ENCODE measurements around the gene CCNF. TPM values are rescaled to one million over a fixed set of nuclear protein-coding genes. Genes with fewer than 3 reads are reported as not detected.

The CCNF gene
- polyA plus RNA-seq, 3 donors = 0.34 to 0.97 (median 0.68) TPM

DNA sequence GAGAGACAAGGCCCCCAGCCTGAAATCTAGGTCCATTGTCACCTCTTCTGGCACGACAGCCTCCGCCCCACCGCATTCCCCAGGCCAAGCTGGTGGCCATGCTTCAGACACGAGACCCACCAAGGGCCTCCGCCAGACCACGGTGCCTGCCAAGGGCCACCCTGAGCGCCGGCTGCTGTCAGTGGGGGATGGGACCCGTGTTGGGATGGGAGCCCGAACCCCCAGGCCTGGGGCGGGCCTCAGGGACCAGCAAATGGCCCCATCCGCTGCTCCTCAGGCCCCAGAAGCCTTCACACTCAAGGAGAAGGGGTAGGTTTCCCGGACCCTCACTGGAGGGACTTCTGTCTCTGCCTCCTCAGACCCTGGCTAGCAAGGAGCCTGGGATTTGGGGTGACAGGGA is 31.7 kb downstream of the CCNF start:
- Mint-ChIP-seq H3K9me3 (no peaks in the 10 kb centered on the region), H3K27ac (no peak overlapping the region), H3K4me1 (peaks cover 19% of the 10 kb centered on the region), H3K27me3 (ENCODE audit: low read depth in 3 of 3) (peaks cover under 1 to 2% (median 1%) of the 10 kb centered on the region in 3 donors), H3K36me3 (peaks cover 11 to 20% of the 10 kb centered on the region in 2 donors), H3K4me3 (no peak overlapping the region)
- DNase-seq = no peak
- Histone ChIP-seq H3K4me1 (ENCODE audit: control insufficient read depth in 1 of 2, insufficient read depth in 2 of 2, low read length in 2 of 2) (peaks cover 13 to 32% of the 10 kb centered on the region in 2 donors), H3K27ac (ENCODE audit: low read depth in 1 of 2, low read length in 2 of 2) (no peak overlapping the region), H4K20me1 (ENCODE audit: insufficient read depth, low read length) (no peaks in the 10 kb centered on the region), H3K4me3 (replicated peaks in 1 of 3; ENCODE audit: low read depth in 2 of 3, low read length in 3 of 3) (no peak overlapping the region), H3K4me2 (replicated peaks; ENCODE audit: extremely low read depth, low read length, poor library complexity, severe bottlenecking) (no peak overlapping the region), H2AFZ (ENCODE audit: insufficient read depth, low read depth, low read length, poor library complexity, severe bottlenecking) (no peak overlapping the region), H3K79me2 (ENCODE audit: insufficient read depth, low read length) (no peaks in the 10 kb centered on the region), H3K9ac (ENCODE audit: insufficient read depth, low read length, poor library complexity, severe bottlenecking) (no peak overlapping the region), H3K9me3 (replicated peaks in 1 of 2; ENCODE audit: control insufficient read depth in 1 of 2, insufficient read depth in 1 of 2, low read length in 2 of 2) (no peaks in the 10 kb centered on the region), H3K27me3 (ENCODE audit: control insufficient read depth in 2 of 2, insufficient read depth in 2 of 2, low read length in 2 of 2) (no peaks in the 10 kb centered on the region), H3K36me3 (replicated peaks in 1 of 2; ENCODE audit: control insufficient read depth in 1 of 2, insufficient read depth in 2 of 2, low read length in 2 of 2) (peaks cover 14 to 20% of the 10 kb centered on the region in 2 donors)
- TF ChIP-seq, protein P1, sequence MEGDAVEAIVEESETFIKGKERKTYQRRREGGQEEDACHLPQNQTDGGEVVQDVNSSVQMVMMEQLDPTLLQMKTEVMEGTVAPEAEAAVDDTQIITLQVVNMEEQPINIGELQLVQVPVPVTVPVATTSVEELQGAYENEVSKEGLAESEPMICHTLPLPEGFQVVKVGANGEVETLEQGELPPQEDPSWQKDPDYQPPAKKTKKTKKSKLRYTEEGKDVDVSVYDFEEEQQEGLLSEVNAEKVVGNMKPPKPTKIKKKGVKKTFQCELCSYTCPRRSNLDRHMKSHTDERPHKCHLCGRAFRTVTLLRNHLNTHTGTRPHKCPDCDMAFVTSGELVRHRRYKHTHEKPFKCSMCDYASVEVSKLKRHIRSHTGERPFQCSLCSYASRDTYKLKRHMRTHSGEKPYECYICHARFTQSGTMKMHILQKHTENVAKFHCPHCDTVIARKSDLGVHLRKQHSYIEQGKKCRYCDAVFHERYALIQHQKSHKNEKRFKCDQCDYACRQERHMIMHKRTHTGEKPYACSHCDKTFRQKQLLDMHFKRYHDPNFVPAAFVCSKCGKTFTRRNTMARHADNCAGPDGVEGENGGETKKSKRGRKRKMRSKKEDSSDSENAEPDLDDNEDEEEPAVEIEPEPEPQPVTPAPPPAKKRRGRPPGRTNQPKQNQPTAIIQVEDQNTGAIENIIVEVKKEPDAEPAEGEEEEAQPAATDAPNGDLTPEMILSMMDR (IDR thresholded peaks at IDR 0.05) = no peak
- intact Hi-C loops (cut with micrococcal nuclease) = loop anchor here in 1 of 2 donors (5.0 kb wide), 1 partner anchor 34 kb away; the partner anchor contains the start of gene CCNF
- WGBS (ENCODE audit: insufficient coverage) = 96% methylated on average over 8 of the region's 13 CpGs

DNA sequence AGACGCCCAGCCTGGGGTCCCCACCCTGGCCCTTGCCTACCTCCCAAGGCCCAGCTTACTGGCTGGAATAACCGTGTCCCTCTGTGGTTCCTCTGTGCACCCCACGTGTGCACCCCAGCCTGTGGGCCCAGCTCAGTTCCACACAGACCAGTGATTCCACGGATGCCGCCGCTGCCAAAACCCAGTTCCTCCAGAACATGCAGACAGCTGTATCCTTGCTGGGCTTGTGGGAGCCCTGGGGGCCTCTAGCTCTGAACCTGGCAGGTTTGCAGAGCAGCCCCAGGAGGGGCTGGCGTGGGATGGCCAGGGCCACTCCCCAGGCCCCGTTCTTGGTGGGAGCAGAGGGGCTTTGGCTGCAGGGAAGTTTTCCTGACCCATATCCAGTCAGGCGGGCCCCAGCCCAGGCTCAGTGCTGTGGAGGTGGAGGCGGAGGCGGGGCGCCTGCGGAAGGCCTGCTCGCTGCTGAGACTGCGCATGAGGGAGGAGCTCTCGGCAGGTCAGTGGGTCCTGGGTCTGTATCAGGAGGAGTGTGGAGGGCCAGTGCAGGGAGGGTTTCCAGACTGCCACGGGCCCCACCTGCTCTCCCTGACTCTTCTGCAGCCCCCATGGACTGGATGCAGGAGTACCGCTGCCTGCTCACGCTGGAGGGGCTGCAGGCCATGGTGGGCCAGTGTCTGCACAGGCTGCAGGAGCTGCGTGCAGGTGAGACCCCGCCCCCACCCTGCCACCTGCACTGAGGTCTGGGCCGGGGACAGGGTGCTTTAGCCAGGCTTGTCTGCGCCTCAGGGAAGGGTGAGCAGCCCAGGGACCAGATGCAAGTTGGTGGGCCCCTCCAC is 33.0 kb downstream of the CCNF start:
- Histone ChIP-seq H3K4me3 (replicated peaks in 1 of 3; ENCODE audit: low read depth in 2 of 3, low read length in 3 of 3) (no peak overlapping the region), H3K9ac (ENCODE audit: insufficient read depth, low read length, poor library complexity, severe bottlenecking) (no peak overlapping the region), H3K4me1 (ENCODE audit: control insufficient read depth in 1 of 2, insufficient read depth in 2 of 2, low read length in 2 of 2) (peaks cover 13 to 34% of the 10 kb centered on the region in 2 donors), H3K27me3 (ENCODE audit: control insufficient read depth in 2 of 2, insufficient read depth in 2 of 2, low read length in 2 of 2) (peaks cover 2 to 8% of the 10 kb centered on the region in 2 donors), H3K4me2 (replicated peaks; ENCODE audit: extremely low read depth, low read length, poor library complexity, severe bottlenecking) (no peak overlapping the region), H3K36me3 (replicated peaks in 1 of 2; ENCODE audit: control insufficient read depth in 1 of 2, insufficient read depth in 2 of 2, low read length in 2 of 2) (peaks cover 2 to 6% of the 10 kb centered on the region in 2 donors), H3K27ac (ENCODE audit: low read depth in 1 of 2, low read length in 2 of 2) (no peak overlapping the region), H3K9me3 (replicated peaks in 1 of 2; ENCODE audit: control insufficient read depth in 1 of 2, insufficient read depth in 1 of 2, low read length in 2 of 2) (peaks cover 0 to 3% of the 10 kb centered on the region in 2 donors), H2AFZ (ENCODE audit: insufficient read depth, low read depth, low read length, poor library complexity, severe bottlenecking) (no peak overlapping the region), H4K20me1 (ENCODE audit: insufficient read depth, low read length) (no peaks in the 10 kb centered on the region), H3K79me2 (ENCODE audit: insufficient read depth, low read length) (no peaks in the 10 kb centered on the region)
- peaks cover 0 to 2% (median 0%) of the 10 kb centered on the region in 7 donors for H3K9me3 Mint-ChIP-seq
- peaks cover 9 to 14% (median 14%) of the 10 kb centered on the region in 3 donors for H3K27me3 Mint-ChIP-seq (ENCODE audit: low read depth in 3 of 3)
- H3K4me1 Mint-ChIP-seq = peaks cover 19% of the 10 kb centered on the region
- peak overlapping the region in 1 of 7 donors; percentile 30 for H3K27ac Mint-ChIP-seq
- TF ChIP-seq, protein P1 (IDR thresholded peaks at IDR 0.05) = no peak
- no peak for DNase-seq
- WGBS (ENCODE audit: insufficient coverage) = 93% methylated on average over 23 of the region's 23 CpGs
- intact Hi-C loops (cut with micrococcal nuclease) = loop anchor here in 1 of 2 donors (5.0 kb wide), 1 partner anchor 35 kb away; the partner anchor contains the start of gene CCNF
- no peak overlapping the region for H3K4me3 Mint-ChIP-seq
- H3K36me3 Mint-ChIP-seq = peaks cover 6 to 7% of the 10 kb centered on the region in 2 donors

All from CD14-positive monocyte (primary cell).